GM06990 (cell line): ENCODE results near the gene AGMO.
"Not testable (repeated sequence)": the region's sequence is repeated elsewhere in the genome, so short reads cannot be mapped to it uniquely, and the experiment has no call there.

Experiments
- DNase-seq: peaks from one replicate; pipeline ENCODE4 v3.0.0-alpha.2; 2011; ENCODE audit not compliant: insufficient read length; ENCODE audit errors: extremely low read depth
- H3K27me3 ChIP-seq: replicated peaks from 2 replicates; pipeline ENCODE4 v1.6.0; 2011; ENCODE audit warnings: low read length; ENCODE audit not compliant: control insufficient read depth, insufficient read depth
- H3K36me3 ChIP-seq: 2 replicates; pipeline ENCODE4 v1.5.1; 2011; ENCODE audit warnings: low read length; ENCODE audit not compliant: control insufficient read depth, insufficient read depth
- H3K4me3 ChIP-seq: replicated peaks from 2 replicates; pipeline ENCODE4 v1.5.1; 2011; ENCODE audit warnings: low read depth, mild to moderate bottlenecking, control low read depth, low read length
- TF ChIP-seq, protein P1 (sequence below): IDR thresholded peaks from 2 replicates; pipeline ENCODE4 v1.5.1; 2011; ENCODE audit warnings: low read length, control low read depth, mild to moderate bottlenecking, inconsistent platforms; ENCODE audit not compliant: insufficient read depth, poor library complexity, severe bottlenecking

Gene AGMO

DNA sequence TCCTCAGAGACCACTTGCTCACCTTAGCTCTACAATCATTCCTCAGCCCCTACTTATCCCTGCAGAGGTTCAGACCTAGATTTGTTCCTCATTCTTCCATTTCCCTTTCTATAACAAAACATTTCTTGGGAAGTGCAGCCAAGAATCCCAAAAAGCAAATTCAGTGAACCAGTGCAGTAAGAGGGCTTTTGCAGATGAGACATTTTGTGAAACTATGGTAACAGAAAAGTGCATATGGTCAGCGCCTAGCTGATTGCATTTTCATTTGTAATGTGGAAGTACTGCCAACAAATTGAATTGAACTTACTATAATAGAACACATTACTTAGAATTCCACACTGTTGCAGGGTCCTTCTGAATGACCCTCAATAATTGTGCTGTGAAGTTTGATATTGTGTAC is 18.6 kb downstream of the AGMO start:
- Histone ChIP-seq H3K36me3 (no peaks in the 10 kb centered on the region), H3K4me3 (no peak overlapping the region), H3K27me3 (no peaks in the 10 kb centered on the region)
- TF ChIP-seq, protein P1, sequence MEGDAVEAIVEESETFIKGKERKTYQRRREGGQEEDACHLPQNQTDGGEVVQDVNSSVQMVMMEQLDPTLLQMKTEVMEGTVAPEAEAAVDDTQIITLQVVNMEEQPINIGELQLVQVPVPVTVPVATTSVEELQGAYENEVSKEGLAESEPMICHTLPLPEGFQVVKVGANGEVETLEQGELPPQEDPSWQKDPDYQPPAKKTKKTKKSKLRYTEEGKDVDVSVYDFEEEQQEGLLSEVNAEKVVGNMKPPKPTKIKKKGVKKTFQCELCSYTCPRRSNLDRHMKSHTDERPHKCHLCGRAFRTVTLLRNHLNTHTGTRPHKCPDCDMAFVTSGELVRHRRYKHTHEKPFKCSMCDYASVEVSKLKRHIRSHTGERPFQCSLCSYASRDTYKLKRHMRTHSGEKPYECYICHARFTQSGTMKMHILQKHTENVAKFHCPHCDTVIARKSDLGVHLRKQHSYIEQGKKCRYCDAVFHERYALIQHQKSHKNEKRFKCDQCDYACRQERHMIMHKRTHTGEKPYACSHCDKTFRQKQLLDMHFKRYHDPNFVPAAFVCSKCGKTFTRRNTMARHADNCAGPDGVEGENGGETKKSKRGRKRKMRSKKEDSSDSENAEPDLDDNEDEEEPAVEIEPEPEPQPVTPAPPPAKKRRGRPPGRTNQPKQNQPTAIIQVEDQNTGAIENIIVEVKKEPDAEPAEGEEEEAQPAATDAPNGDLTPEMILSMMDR, result no peak
- no peak for DNase-seq

DNA sequence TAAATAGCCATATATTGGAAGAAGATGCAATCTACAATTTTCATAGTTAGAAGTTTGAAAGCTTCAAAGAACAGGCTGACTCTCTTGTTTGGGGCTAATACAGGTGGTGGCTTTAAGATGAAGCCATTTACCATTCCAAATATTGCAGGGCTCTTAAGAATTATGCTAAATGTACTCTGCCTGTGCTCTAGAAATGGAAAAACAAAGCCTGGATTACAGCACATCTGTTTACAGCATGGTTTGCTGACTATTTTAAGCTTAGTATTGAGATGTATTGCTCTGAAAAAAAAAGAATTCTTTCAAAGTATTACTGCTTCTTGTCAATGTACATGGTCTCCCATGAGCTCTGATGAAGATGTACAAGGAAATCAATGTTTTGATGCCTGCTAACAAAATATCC is 34.2 kb downstream of the AGMO start:
- no peaks in the 10 kb centered on the region for H3K27me3 ChIP-seq
- H3K36me3 ChIP-seq, result no peaks in the 10 kb centered on the region
- DNase-seq, result no peak
- H3K4me3 ChIP-seq, result no peak overlapping the region
- TF ChIP-seq, protein P1, result no peak

DNA sequence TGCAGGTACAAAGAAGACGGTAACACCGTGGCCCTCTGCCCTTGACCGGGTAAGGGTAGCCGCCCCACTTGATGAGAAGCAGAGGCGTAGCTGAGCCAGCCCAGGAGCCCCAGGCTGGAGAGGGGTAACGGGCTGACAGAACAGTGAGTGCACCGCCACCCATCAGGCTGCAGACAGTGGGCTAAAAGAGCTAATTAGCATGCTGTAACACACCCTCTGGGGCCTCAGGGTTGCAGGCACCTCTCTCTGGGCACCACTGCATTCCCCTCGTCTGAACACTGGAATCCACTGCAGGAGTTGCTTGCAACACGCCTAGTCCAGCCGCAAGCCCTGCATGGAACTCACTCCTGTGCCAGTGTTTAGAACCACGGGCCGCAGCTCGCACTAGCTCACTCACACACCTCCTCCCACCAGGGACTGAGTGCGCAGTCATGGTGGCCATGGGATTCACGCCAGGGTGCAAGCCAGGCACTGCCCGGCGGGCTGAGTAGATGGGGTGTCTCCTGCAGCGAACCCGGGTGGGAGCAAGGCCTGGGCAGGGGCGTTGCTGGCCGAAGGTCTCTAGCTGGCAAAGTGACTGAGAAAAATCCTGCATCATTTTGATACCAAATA is 36.1 kb downstream of the AGMO start:
- TF ChIP-seq, protein P1, result no peak
- no peaks in the 10 kb centered on the region for H3K27me3 ChIP-seq
- H3K4me3 ChIP-seq, result no peak overlapping the region
- no peak for DNase-seq
- H3K36me3 ChIP-seq, result no peaks in the 10 kb centered on the region

DNA sequence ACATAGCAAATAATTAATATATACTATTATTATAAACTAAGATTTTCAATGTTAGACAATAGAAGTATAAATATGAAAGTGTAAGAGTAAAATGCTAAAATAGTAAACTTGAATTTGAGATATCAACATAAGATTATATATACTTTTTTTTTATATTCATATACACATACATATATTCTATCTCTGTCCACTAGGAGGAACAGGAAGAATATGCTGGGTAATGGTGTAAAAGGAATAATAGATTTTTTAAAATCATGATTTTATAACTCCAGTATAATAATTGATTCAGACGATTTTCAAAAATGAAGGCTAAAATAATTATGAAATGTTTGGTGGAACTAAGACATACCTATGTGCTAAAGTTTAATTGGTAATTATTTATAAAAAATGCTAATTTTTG is 37.7 kb downstream of the AGMO start:
- no peak for DNase-seq
- Histone ChIP-seq H3K4me3 (no peak overlapping the region), H3K36me3 (no peaks in the 10 kb centered on the region), H3K27me3 (no peaks in the 10 kb centered on the region)
- TF ChIP-seq, protein P1, result no peak

DNA sequence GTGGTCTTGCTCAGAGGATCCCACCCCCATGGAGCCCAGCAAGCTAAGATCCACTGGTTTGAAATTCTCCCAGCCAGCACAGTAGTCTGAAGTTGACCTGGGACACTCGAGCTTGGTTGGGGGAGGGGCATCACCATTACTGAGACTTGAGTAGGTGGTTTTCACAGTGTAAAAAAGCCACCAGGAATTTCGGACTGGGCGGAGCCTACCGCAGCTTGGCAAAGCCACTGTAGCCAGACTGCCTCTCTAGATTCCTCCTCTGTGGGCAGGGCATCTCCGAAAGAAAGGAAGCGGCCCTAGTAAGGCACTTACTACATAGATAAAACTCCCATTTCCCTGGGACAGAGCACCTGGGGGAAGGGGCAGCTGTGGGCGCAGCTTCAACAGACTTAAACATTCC is 44.0 kb downstream of the AGMO start:
- H3K4me3 ChIP-seq, H3K36me3 ChIP-seq, DNase-seq, H3K27me3 ChIP-seq: not testable (repeated sequence)

DNA sequence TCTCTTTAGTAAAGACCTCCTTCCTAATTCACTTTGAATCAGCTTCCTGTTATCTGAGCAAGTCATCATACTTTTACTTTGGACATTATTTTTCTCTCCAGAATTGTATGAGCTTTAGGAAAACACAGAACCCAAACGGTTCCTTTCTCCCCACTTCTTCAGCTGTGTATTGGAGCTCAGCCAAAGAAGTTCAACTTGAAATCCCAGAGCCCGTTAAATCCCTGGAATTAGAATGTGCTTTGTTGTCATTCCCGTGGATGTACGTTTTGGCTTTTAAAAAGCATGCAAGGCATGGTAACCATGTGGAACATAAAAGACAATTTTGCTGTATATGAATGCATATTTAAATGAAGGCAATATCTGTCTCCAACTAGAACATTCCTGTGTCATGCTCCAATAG is 46.6 kb downstream of the AGMO start:
- H3K36me3 ChIP-seq, result no peaks in the 10 kb centered on the region
- TF ChIP-seq, protein P1, result no peak
- no peak for DNase-seq
- no peak overlapping the region for H3K4me3 ChIP-seq
- H3K27me3 ChIP-seq, result no peaks in the 10 kb centered on the region
